OCI-LY7 (cell line): Measurements from ENCODE around the gene SPPL3. TPM values are rescaled to one million over a fixed set of nuclear protein-coding genes. Genes with fewer than 3 reads are reported as not detected.

Source experiments
- BruUV-seq: library from RNA; stranded (reverse); fragments of 400-500 nt; replicated peaks from 2 replicates; lab custom pipeline; 2021; lab: Mats Ljungman, UMichigan
- CTCF ChIA-PET: fragments of 300-600 bp; sonication (Branson Sonifier 250); formaldehyde crosslinking; loops from one replicate; lab custom pipeline; 2022; ENCODE audit warnings: antibody characterized with exemption; ENCODE audit not compliant: unreplicated experiment; lab: Charles Lee
- POLR2A ChIA-PET: fragments of 300-600 bp; sonication (Branson Sonifier 250); formaldehyde crosslinking; loops from one replicate; lab custom pipeline; 2022; ENCODE audit warnings: antibody characterized with exemption; lab: Charles Lee
- DNase-seq: peaks from one replicate; pipeline ENCODE4 v3.0.0-alpha.2; 2015; ENCODE audit warnings: low spot score
- H2AFZ ChIP-seq: fragments of 200-600 bp; sonication (generic), shearing (Covaris generic); 2 replicates; pipeline ENCODE4 v1.6.1; 2014; ENCODE audit warnings: mild to moderate bottlenecking, antibody characterized with exemption, low read length, moderate library complexity
- H3K27ac ChIP-seq: fragments of 200-600 bp; sonication (generic); 2 replicates; pipeline ENCODE4 v1.5.1; 2014; ENCODE audit warnings: mixed run types, low read depth, mild to moderate bottlenecking, moderate library complexity, low read length, inconsistent platforms; ENCODE audit not compliant: poor library complexity, severe bottlenecking
- H3K36me3 ChIP-seq: fragments of 200-600 bp; sonication (generic); 2 replicates; pipeline ENCODE4 v1.6.1; 2014; ENCODE audit warnings: mild to moderate bottlenecking, antibody characterized with exemption, low read length, moderate library complexity, mixed read lengths; ENCODE audit not compliant: insufficient read depth
- H3K4me1 ChIP-seq: fragments of 200-600 bp; sonication (generic); 2 replicates; pipeline ENCODE4 v1.5.1; 2014; ENCODE audit warnings: mild to moderate bottlenecking, low read length; ENCODE audit not compliant: insufficient read depth, poor library complexity, severe bottlenecking
- H3K4me2 ChIP-seq: fragments of 200-600 bp; sonication (generic); 2 replicates; pipeline ENCODE4 v1.6.1; 2014; ENCODE audit warnings: mild to moderate bottlenecking, low read length
- H3K4me3 ChIP-seq: fragments of 200-600 bp; sonication (generic); 2 replicates; pipeline ENCODE4 v1.5.1; 2014; ENCODE audit warnings: mild to moderate bottlenecking, low read depth, low read length; ENCODE audit not compliant: poor library complexity, severe bottlenecking
- H3K79me2 ChIP-seq: fragments of 200-600 bp; sonication (generic); 2 replicates; pipeline ENCODE4 v1.6.1; 2016; ENCODE audit warnings: low read depth, mild to moderate bottlenecking, low read length, moderate library complexity, mixed read lengths; ENCODE audit not compliant: insufficient read depth
- H3K9me2 ChIP-seq: fragments of 200-600 bp; sonication (generic); 2 replicates; pipeline ENCODE4 v1.6.1; 2016; ENCODE audit warnings: mild to moderate bottlenecking, low read length, mixed read lengths; ENCODE audit not compliant: insufficient read depth
- H3K9me3 ChIP-seq: fragments of 200-600 bp; sonication (generic); 2 replicates; pipeline ENCODE4 v1.6.1; 2014; ENCODE audit warnings: mild to moderate bottlenecking, mixed run types, low read length, mixed read lengths
- H4K20me1 ChIP-seq: fragments of 200-600 bp; sonication (generic); 2 replicates; pipeline ENCODE4 v1.6.1; 2014; ENCODE audit warnings: mild to moderate bottlenecking, antibody characterized with exemption, low read length, moderate library complexity, mixed read lengths; ENCODE audit not compliant: insufficient read depth
- CTCF ChIP-seq: fragments of 200-600 bp; sonication (generic); conservative IDR thresholded peaks from 2 replicates; pipeline ENCODE4 v1.5.1; 2014; ENCODE audit warnings: mild to moderate bottlenecking, antibody characterized with exemption, low read length, moderate library complexity, mixed read lengths
- EZH2phosphoT487 ChIP-seq: fragments of 200-600 bp; sonication (generic); IDR thresholded peaks from 2 replicates; pipeline ENCODE4 v1.6.1; 2018; ENCODE audit warnings: low read depth, borderline replicate concordance, mild to moderate bottlenecking, mixed run types, antibody characterized with exemption, low read length, moderate library complexity, mixed read lengths
- intact Hi-C: fragments of 100-400 bp; cut with micrococcal nuclease; formaldehyde crosslinking; loops from one replicate; pipeline ENCODE4 v1.10.0; 2022; ENCODE audit not compliant: unreplicated experiment
- total RNA-seq, 2 experiments: library from RNA; depleted of rRNA in 1 of 2; stranded (reverse); fragments of >200 nt in 1 of 2; shearing (Covaris generic) in 1 of 2; gene quantifications; 2 replicates each; pipeline ENCODE4 v1.2.3, GENCODE V29; 2014 to 2022

The SPPL3 gene
- total RNA-seq, 2 experiments from 2014 or later, result 8.6 to 36.6 TPM

- H3K9me2 ChIP-seq, result no peaks in the 10 kb centered on the region
- peaks cover 13% of the 10 kb centered on the region for H3K36me3 ChIP-seq
- no peak for TF ChIP-seq EZH2phosphoT487
- no peak for TF ChIP-seq CTCF
- H2AFZ ChIP-seq, result no peak overlapping the region
- H3K4me2 ChIP-seq, result no peak overlapping the region
- POLR2A ChIA-PET, result interaction anchor here (0.8 kb wide), 1 partner anchor 24 kb away, joined by 7 read pairs; no protein-coding TSS in a partner anchor
- CTCF ChIA-PET, result no interaction called here
- BruUV-seq, result no TSS peak
- H3K9me3 ChIP-seq, result peaks cover 15% of the 10 kb centered on the region; the same call in 1 of the 2 replicates
- peaks cover 20% of the 10 kb centered on the region for H3K4me1 ChIP-seq
- H3K79me2 ChIP-seq, result peaks cover 3% of the 10 kb centered on the region; the same call in 1 of the 2 replicates
- no peak overlapping the region for H3K27ac ChIP-seq
- H3K4me3 ChIP-seq, result no peak overlapping the region
- intact Hi-C loops, result no loop called here
- DNase-seq, result no peak
- no peaks in the 10 kb centered on the region for H4K20me1 ChIP-seq
Observed at GRCh38 chr12:120790114-120790513, 114.0 kb downstream of the SPPL3 start.

- CTCF ChIA-PET, result interaction anchor here (0.9 kb wide), 1 partner anchor 12 kb away, joined by 3 read pairs; no protein-coding TSS in a partner anchor
- H2AFZ ChIP-seq, result no peak overlapping the region
- H3K4me1 ChIP-seq, result peaks cover 18% of the 10 kb centered on the region
- POLR2A ChIA-PET, result interaction anchor here (1.8 kb wide), 1 partner anchor 10 kb away, joined by 4 read pairs; no protein-coding TSS in a partner anchor
- H3K9me3 ChIP-seq, result no peaks in the 10 kb centered on the region
- peaks cover 3% of the 10 kb centered on the region; the same call in 1 of the 2 replicates for H3K79me2 ChIP-seq
- intact Hi-C loops, result no loop called here
- peaks cover 9% of the 10 kb centered on the region for H3K36me3 ChIP-seq
- TF ChIP-seq CTCF (no peak), EZH2phosphoT487 (no peak)
- no peaks in the 10 kb centered on the region for H4K20me1 ChIP-seq
- no TSS peak for BruUV-seq
- no peaks in the 10 kb centered on the region for H3K9me2 ChIP-seq
- no peak overlapping the region for H3K27ac ChIP-seq
- no peak for DNase-seq
- no peak overlapping the region for H3K4me2 ChIP-seq
- no peak overlapping the region for H3K4me3 ChIP-seq
Observed at GRCh38 chr12:120787889-120788288, 116.3 kb downstream of the SPPL3 start.

GRCh38 chr12:120784804-120785203, 119.4 kb downstream of the SPPL3 start:
- H3K9me2 ChIP-seq, result no peaks in the 10 kb centered on the region
- H3K36me3 ChIP-seq, result peaks cover 31% of the 10 kb centered on the region
- ChIA-PET CTCF (no interaction called here), POLR2A (interaction anchor here (0.6 to 1.6 kb wide), 2 partner anchors 16 to 47 kb away, joined by 3 to 6 read pairs; no protein-coding TSS in a partner anchor)
- no peaks in the 10 kb centered on the region for H3K9me3 ChIP-seq
- intact Hi-C loops, result no loop called here
- no peak for DNase-seq
- H3K4me1 ChIP-seq, result no peaks in the 10 kb centered on the region
- no TSS peak for BruUV-seq
- H3K4me3 ChIP-seq, result no peak overlapping the region
- H3K79me2 ChIP-seq, result no peaks in the 10 kb centered on the region
- no peak overlapping the region for H2AFZ ChIP-seq
- no peaks in the 10 kb centered on the region for H4K20me1 ChIP-seq
- no peak for TF ChIP-seq EZH2phosphoT487
- no peak for TF ChIP-seq CTCF
- H3K27ac ChIP-seq, result no peak overlapping the region
- no peak overlapping the region for H3K4me2 ChIP-seq
